GM23248 (cell line): Measurements from ENCODE around the gene PYGM.

Experiments used
- EZH2 ChIP-seq: fragments of 200-600 bp; sonication (generic); IDR thresholded peaks from 2 replicates; pipeline ENCODE4 v1.6.1; 2018; ENCODE audit warnings: antibody characterized with exemption, mild to moderate bottlenecking; ENCODE audit not compliant: insufficient read depth, poor library complexity, severe bottlenecking
- EZH2phosphoT487 ChIP-seq: fragments of 200-600 bp; sonication (generic); IDR thresholded peaks from 2 replicates; pipeline ENCODE4 v1.6.1; 2018; ENCODE audit warnings: antibody characterized with exemption, moderate library complexity, mild to moderate bottlenecking, low read depth; ENCODE audit not compliant: insufficient read depth

- TF ChIP-seq EZH2, result no peak
- no peak for TF ChIP-seq EZH2phosphoT487
Measured at GRCh38 chr11:64794526-64794925, 34.8 kb upstream of the PYGM start.
